Fibroblast of the aortic adventitia (primary cell): ENCODE measurements around the gene GMPR2. TPM values are rescaled to one million over a fixed set of nuclear protein-coding genes. Genes with fewer than 3 reads are reported as not detected.
A peak's percentile ranks its signal among the peaks of the same experiment; 100 is the strongest.
"Not testable (repeated sequence)": the region's sequence is repeated elsewhere in the genome, so short reads cannot be mapped to it uniquely, and the experiment has no call there.

ENCODE experiments used
- DNase-seq: peaks from one replicate; pipeline ENCODE4 v3.0.0-alpha.2; 2010; ENCODE audit warnings: low read depth
- H3K4me3 ChIP-seq: 2 replicates; pipeline ENCODE4 v1.5.1; 2011; ENCODE audit warnings: low read depth, mild to moderate bottlenecking, control low read depth, low read length, moderate library complexity
- CTCF ChIP-seq: IDR thresholded peaks from 2 replicates; pipeline ENCODE4 v1.5.1; 2011; ENCODE audit warnings: mild to moderate bottlenecking, low read length, control low read depth, inconsistent platforms; ENCODE audit not compliant: insufficient read depth
- total RNA-seq: library from RNA; depleted of rRNA; stranded (reverse); fragments of >200 nt; gene quantifications from 2 replicates; pipeline ENCODE4 v1.2.3, GENCODE V29; 2012; ENCODE audit warnings: low replicate concordance

The GMPR2 gene
- total RNA-seq, 1 donor: 53.6 TPM

- DNase-seq: no peak
- TF ChIP-seq CTCF: no peak
- H3K4me3 ChIP-seq: peak overlapping the region; percentile 91
Measured at GRCh38 chr14:24194186-24194872, 38.4 kb upstream of the GMPR2 start.

GRCh38 chr14:24194873-24195185, 37.9 kb upstream of the GMPR2 start:
- TF ChIP-seq CTCF: no peak
- DNase-seq: no peak
- peak overlapping the region; percentile 91 for H3K4me3 ChIP-seq

GRCh38 chr14:24195186-24196070, 37.3 kb upstream of the GMPR2 start, which contains the start of gene TM9SF1:
TSS of gene TM9SF1 (minus strand) at chr14:24195441. CDS start at chr14:24195019, 422 bp downstream.
- TF ChIP-seq CTCF: no peak
- peak within 1 kb of the TSS; percentile 91 for H3K4me3 ChIP-seq
- DNase-seq: peak; percentile 83

- DNase-seq: peak; percentile 29
- peak overlapping the region; percentile 91 for H3K4me3 ChIP-seq
- no peak for TF ChIP-seq CTCF
Measured at GRCh38 chr14:24196071-24197055, 36.4 kb upstream of the GMPR2 start.

- DNase-seq: no peak
- no peak overlapping the region for H3K4me3 ChIP-seq
- no peak for TF ChIP-seq CTCF
Measured at GRCh38 chr14:24197056-24197450, 35.7 kb upstream of the GMPR2 start.

- H3K4me3 ChIP-seq: no peak overlapping the region
- DNase-seq: no peak
- TF ChIP-seq CTCF: no peak
Measured at GRCh38 chr14:24198814-24199524, 33.8 kb upstream of the GMPR2 start.

GRCh38 chr14:24202538-24202937, 30.2 kb upstream of the GMPR2 start:
- not testable (repeated sequence) for DNase-seq, H3K4me3 ChIP-seq

- DNase-seq, H3K4me3 ChIP-seq: not testable (repeated sequence)
Measured at GRCh38 chr14:24203249-24203886, 29.4 kb upstream of the GMPR2 start.
